HG03095 (cell line): ENCODE measurements around the gene NOSTRIN.

Experiments used
- ATAC-seq: cut with Tn5 transposase; IDR thresholded peaks from one replicate; pipeline ENCODE4 v1.9.1; 2021; ENCODE audit warnings: moderate library complexity; ENCODE audit not compliant: unreplicated experiment

NOSTRIN gene

GRCh38 chr2:168814939-168815907 is 12.8 kb downstream of the NOSTRIN start:
- ATAC-seq, result no peak

- ATAC-seq, result no peak
Observed at GRCh38 chr2:168816369-168816768, 13.9 kb downstream of the NOSTRIN start.

GRCh38 chr2:168819050-168819715 is 16.7 kb downstream of the NOSTRIN start:
- no peak for ATAC-seq

GRCh38 chr2:168819829-168820489 is 17.5 kb downstream of the NOSTRIN start:
- no peak for ATAC-seq

GRCh38 chr2:168821577-168821976 is 19.1 kb downstream of the NOSTRIN start:
- ATAC-seq, result no peak

- ATAC-seq, result no peak
Observed at GRCh38 chr2:168821992-168822391, 19.6 kb downstream of the NOSTRIN start.

GRCh38 chr2:168825126-168825525 is 22.7 kb downstream of the NOSTRIN start:
- no peak for ATAC-seq

GRCh38 chr2:168830958-168831357 is 28.5 kb downstream of the NOSTRIN start:
- no peak for ATAC-seq

GRCh38 chr2:168831662-168832061 is 29.2 kb downstream of the NOSTRIN start:
- no peak for ATAC-seq

- no peak for ATAC-seq
Observed at GRCh38 chr2:168835969-168836368, 33.5 kb downstream of the NOSTRIN start.

GRCh38 chr2:168841445-168841844 is 39.0 kb downstream of the NOSTRIN start:
- no peak for ATAC-seq

- no peak for ATAC-seq
Observed at GRCh38 chr2:168843253-168843652, 40.8 kb downstream of the NOSTRIN start.

- no peak for ATAC-seq
Observed at GRCh38 chr2:168848225-168848624, 45.8 kb downstream of the NOSTRIN start.

GRCh38 chr2:168849610-168850009 is 47.2 kb downstream of the NOSTRIN start:
- ATAC-seq, result no peak

GRCh38 chr2:168850846-168851245 is 48.4 kb downstream of the NOSTRIN start:
- no peak for ATAC-seq

GRCh38 chr2:168851674-168852320 is 49.4 kb downstream of the NOSTRIN start:
- no peak for ATAC-seq

- ATAC-seq, result no peak
Observed at GRCh38 chr2:168852481-168852880, 50.0 kb downstream of the NOSTRIN start.

- ATAC-seq, result no peak
Observed at GRCh38 chr2:168853471-168853870, 51.0 kb downstream of the NOSTRIN start.

- no peak for ATAC-seq
Observed at GRCh38 chr2:168854651-168855050, 52.2 kb downstream of the NOSTRIN start.

- ATAC-seq, result no peak
Observed at GRCh38 chr2:168855601-168856000, 53.2 kb downstream of the NOSTRIN start.

- ATAC-seq, result no peak
Observed at GRCh38 chr2:168858146-168858545, 55.7 kb downstream of the NOSTRIN start.
